ENCODE measurements around the gene LDLRAD4. TPM values are rescaled to one million over a fixed set of nuclear protein-coding genes. Genes with fewer than 3 reads are reported as not detected.

The LDLRAD4 gene
- total RNA-seq, 1 donor from 2014 or later, result 34.1 TPM

DNA sequence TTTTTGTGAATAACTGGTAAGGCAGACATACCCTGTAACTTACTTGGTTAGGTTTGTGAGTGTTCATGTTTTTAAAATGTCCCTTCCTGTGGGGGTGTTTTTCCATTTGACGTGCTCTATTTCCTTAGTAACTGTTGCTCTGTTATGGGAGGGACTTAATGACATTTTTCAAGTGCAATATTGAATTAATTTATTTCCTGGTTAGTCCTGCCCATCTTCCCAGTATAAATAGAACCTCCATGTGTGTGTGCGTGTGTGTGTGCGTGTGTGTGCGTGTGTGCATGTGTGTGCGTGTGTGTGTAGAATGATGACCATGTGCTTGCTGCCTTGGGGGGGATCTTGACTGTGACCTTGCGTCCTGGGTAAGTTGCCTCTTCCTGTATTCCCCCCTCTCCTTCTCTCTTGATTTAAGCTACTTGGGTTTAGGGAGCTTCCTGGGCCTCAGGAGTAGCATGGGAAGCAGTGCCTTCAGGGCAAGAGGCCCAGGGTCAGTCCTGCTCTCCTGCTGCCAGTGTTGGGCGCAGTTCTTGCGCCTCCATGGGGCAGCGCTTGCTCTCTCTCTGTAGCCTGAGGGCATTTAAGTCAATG lies 163.9 kb downstream of the LDLRAD4 start:
- Mint-ChIP-seq H3K4me3 (ENCODE audit: unreplicated experiment) (no peak overlapping the region), H3K4me1 (ENCODE audit: unreplicated experiment) (peaks cover 18% of the 10 kb centered on the region), H3K36me3 (ENCODE audit: low read depth, unreplicated experiment) (peaks cover 5% of the 10 kb centered on the region), H3K27ac (ENCODE audit: unreplicated experiment) (peak overlapping the region; percentile 95), H3K9me3 (ENCODE audit: unreplicated experiment) (no peaks in the 10 kb centered on the region), H3K27me3 (ENCODE audit: unreplicated experiment) (peaks cover 9% of the 10 kb centered on the region)
- no peak for DNase-seq (ENCODE audit: low spot score)
- no peak for TF ChIP-seq CTCF (IDR thresholded peaks at IDR 0.05; ENCODE audit: unreplicated experiment)

DNA sequence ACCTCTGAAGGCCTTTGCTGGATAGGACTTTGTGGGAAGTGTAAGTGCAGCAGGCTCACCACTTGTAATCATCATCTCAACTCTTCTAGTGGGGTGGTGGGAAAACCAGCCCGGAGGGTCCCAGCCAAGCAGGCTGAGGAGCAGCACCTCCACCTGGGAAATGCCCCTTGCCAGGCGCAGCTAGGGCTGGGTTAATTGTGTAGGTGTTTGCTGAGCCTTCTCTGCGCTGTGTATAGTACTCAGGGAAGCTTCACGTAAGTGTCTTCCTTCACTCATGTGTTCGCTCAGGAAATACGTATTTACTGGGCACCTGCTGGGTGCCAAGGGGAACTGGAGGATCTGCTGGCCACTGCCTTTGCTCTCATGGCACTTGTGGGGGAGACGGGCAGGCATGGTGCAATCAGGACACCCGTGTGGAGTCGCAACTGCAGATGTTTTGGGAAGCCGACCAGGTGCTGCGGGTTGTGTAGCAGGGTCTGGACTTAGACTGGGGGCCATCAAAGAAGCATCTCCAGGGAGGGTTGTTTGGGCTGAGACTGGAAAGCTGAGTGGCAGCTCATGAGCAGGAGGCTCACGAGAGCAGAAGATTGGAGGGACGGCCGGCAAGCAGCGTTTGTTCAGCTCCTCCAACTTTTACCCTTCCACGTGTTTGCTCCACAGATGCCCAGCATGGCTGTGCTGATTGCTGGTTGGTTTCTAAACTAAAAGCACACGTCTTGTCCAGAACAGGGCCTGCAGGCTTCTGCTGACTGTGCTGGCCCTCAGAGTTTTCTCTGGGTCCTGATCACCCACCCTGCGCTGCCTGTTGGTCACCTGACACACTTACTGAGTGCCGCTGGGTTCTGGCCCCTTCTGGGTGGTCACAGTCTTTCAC lies 164.6 kb downstream of the LDLRAD4 start:
- H3K27me3 Mint-ChIP-seq (ENCODE audit: unreplicated experiment), result peaks cover 9% of the 10 kb centered on the region
- H3K4me3 Mint-ChIP-seq (ENCODE audit: unreplicated experiment), result no peak overlapping the region
- H3K9me3 Mint-ChIP-seq (ENCODE audit: unreplicated experiment), result no peaks in the 10 kb centered on the region
- no peak for TF ChIP-seq CTCF (IDR thresholded peaks at IDR 0.05; ENCODE audit: unreplicated experiment)
- H3K36me3 Mint-ChIP-seq (ENCODE audit: low read depth, unreplicated experiment), result peaks cover 10% of the 10 kb centered on the region
- no peak for DNase-seq (ENCODE audit: low spot score)
- H3K4me1 Mint-ChIP-seq (ENCODE audit: unreplicated experiment), result peaks cover 19% of the 10 kb centered on the region
- H3K27ac Mint-ChIP-seq (ENCODE audit: unreplicated experiment), result peak overlapping the region; percentile 95

GRCh38 chr18:13386891-13387801 lies 168.6 kb downstream of the LDLRAD4 start:
- Mint-ChIP-seq H3K9me3 (ENCODE audit: unreplicated experiment) (no peaks in the 10 kb centered on the region), H3K27ac (ENCODE audit: unreplicated experiment) (no peak overlapping the region), H3K4me1 (ENCODE audit: unreplicated experiment) (peaks cover 16% of the 10 kb centered on the region), H3K4me3 (ENCODE audit: unreplicated experiment) (no peak overlapping the region), H3K36me3 (ENCODE audit: low read depth, unreplicated experiment) (peaks cover 12% of the 10 kb centered on the region), H3K27me3 (ENCODE audit: unreplicated experiment) (peaks cover 9% of the 10 kb centered on the region)
- no peak for TF ChIP-seq CTCF (IDR thresholded peaks at IDR 0.05; ENCODE audit: unreplicated experiment)
- no peak for DNase-seq (ENCODE audit: low spot score)

GRCh38 chr18:13387855-13388548 lies 169.4 kb downstream of the LDLRAD4 start:
- H3K36me3 Mint-ChIP-seq (ENCODE audit: low read depth, unreplicated experiment), result peaks cover 7% of the 10 kb centered on the region
- H3K27me3 Mint-ChIP-seq (ENCODE audit: unreplicated experiment), result peaks cover 5% of the 10 kb centered on the region
- peak overlapping the region; percentile 27 for H3K27ac Mint-ChIP-seq (ENCODE audit: unreplicated experiment)
- peak overlapping the region; percentile 1 for H3K4me3 Mint-ChIP-seq (ENCODE audit: unreplicated experiment)
- H3K4me1 Mint-ChIP-seq (ENCODE audit: unreplicated experiment), result peaks cover 7% of the 10 kb centered on the region
- DNase-seq (ENCODE audit: low spot score), result no peak
- H3K9me3 Mint-ChIP-seq (ENCODE audit: unreplicated experiment), result no peaks in the 10 kb centered on the region
- TF ChIP-seq CTCF (IDR thresholded peaks at IDR 0.05; ENCODE audit: unreplicated experiment), result no peak
